Activated T-cell treated with anti-CD3 and anti-CD28 coated beads for 24 hours (primary cell): ENCODE results near the gene PAF1.
A peak's percentile ranks its signal among the peaks of the same experiment; 100 is the strongest.

Experiments
- DNase-seq: peaks from one replicate; pipeline ENCODE4 v3.0.0-alpha.2; 2020; ENCODE audit warnings: low read depth

PAF1 gene

DNA sequence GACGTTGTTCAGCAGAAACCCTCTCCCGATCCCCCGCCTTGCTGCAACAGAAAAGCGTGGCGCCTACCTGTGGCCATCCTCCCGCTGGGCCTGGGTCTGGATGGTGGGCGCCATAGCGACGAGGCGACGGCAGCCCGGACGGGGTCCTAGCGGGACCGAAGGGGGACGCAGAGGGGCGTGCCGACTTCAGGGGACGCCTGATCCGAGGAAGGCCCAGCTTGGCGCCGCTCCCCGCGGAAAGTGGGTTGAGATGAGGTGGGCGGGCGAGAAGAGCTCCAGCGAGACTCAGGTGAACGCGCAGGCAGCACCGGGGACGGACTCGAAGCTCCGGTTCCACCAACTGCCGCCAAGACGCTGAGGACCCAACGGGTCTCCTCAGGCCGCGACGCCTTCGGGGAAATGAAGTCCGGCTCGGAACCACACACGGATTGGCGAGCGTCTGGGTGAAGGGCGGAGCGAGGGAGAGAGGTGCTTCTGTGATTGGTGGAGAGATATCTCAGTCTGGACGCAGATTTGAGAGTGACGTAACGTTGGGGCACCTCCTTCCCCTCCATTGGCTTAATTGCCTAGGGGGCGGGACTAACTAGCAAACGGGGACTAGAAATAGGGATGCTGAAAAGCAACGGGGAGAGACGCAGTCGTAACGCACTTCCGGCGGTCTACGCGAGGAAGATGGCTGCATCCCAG is at the start of gene PAF1, which contains the start of gene MED29:
PAF1 (minus strand) TSS at position 356 of the 687 bp plus-strand sequence; CDS start at position 114, 242 bp downstream.
MED29 (plus strand) TSS at position 628 of the 687 bp plus-strand sequence; CDS start at position 673, 45 bp downstream.
- DNase-seq = peak; percentile 95

- DNase-seq = no peak
Measured at GRCh38 chr19:39438270-39438934, 47.5 kb upstream of the PAF1 start.

GRCh38 chr19:39436350-39436716 is 45.4 kb upstream of the PAF1 start:
- DNase-seq = no peak

DNA sequence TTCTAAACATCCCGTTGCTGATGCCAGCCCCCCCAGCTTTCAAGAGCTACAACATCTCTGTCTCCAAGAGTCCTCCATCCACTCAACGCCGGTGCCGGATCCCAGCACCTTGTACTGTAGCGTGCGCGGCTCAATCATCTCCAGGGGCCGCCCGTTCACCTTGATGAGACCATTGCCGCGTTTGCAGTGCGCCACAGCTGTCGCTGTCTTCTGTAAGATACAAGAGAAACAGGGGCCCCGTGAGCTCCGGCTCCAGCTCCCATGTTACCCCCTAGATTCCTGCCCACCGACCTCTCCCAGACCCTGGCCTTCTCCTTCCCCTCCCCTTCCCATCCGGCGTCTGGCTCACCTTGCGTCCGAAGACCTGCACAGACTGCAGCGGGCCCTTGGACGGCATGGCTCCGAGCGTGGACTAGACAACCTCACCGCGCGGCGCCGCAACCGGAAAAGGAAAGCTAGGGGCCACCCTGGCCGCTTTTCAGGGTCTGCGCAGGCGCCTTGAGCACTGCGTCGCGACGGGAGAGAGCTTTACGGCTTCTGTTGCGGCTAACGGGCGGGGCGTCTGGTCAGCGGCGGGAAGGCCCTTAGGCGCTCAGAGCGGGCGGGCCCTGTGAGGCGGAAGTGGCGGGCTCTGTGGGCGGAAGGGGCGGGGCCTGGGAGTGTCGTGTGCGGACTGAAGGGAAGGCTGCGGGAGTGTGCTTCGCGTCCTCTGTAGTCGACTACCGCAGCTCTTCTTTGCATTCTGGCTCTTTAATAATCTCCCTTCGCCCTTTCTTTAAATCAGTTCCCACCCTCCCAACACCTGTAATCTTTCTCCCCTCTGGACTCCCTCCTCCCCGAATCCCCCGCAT is 44.8 kb upstream of the PAF1 start, which contains the start of gene RPS16:
RPS16 (minus strand) TSS at position 451 of the 851 bp plus-strand sequence; CDS start at position 397, 54 bp downstream.
- DNase-seq = peak; percentile 99

- DNase-seq = no peak
Measured at GRCh38 chr19:39434123-39435076, 43.5 kb upstream of the PAF1 start.

DNA sequence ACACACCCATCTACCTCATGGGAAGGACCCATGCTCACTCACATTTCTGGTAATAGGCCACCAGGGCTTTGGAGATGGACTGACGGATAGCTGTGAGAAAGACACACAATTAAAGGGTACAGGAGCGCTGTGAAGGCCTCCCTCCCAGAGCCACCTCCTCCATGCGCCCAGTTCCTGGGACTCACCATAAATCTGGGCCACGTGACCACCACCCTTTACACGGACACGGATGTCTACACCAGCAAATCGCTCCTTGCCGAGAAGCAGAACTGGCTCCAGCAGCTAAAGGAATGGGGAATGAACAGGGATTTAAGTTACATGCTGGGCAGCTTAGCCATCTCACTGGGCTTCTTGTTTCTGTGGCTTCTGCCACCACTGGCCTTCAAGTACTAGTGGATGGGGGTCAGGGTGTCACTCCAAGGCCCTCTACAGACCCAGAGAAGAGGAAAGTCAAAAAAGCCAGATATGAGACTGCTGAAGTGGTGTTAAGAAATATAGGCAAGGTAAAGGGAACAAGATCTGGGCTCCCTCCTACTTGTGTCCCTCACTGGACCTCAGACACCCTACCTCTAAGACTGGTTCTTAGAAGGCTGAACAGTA is 42.7 kb upstream of the PAF1 start:
- DNase-seq = no peak

- no peak for DNase-seq
Measured at GRCh38 chr19:39432677-39433025, 41.7 kb upstream of the PAF1 start.

- DNase-seq = no peak
Measured at GRCh38 chr19:39430675-39431593, 40.0 kb upstream of the PAF1 start.

- no peak for DNase-seq
Measured at GRCh38 chr19:39428283-39429112, 37.6 kb upstream of the PAF1 start.

DNA sequence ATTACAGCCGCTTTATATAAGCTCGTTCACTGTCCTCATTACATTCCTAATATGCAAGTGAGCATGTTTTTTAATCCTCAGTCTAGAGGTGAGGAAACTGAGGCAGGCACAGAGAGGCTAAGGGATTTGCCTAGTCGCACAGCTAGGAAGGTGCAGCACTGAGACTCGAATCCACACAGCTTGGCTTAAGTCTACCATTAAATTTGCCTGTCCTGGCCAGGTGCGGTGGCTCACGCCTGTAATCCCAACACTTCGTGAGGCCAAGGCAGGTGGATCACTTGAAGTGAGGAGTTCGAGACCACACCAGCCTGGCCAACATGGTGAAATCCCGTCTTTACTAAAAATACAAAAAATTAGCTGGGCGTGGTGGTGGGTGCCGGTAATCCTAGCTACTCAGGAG is 36.8 kb upstream of the PAF1 start:
- no peak for DNase-seq

DNA sequence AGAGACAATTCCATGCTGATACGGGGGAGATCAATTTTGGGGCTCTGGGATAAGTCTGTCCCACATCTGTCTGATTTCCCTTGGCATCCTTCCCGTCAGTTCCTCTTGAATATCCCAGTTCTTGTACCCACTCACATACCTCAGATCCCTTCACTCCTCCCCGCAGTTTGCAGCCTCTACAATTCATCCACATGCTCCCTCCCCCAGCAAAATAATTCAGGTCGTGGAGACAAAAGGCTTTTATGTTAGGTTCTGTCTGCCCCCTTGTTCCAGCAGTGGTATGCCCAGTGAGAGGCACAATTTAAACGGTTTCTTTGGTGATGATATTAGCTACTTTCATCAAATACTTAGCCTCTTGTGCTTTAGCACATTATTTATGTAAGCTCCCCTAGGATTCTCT is 35.3 kb upstream of the PAF1 start:
- no peak for DNase-seq

DNA sequence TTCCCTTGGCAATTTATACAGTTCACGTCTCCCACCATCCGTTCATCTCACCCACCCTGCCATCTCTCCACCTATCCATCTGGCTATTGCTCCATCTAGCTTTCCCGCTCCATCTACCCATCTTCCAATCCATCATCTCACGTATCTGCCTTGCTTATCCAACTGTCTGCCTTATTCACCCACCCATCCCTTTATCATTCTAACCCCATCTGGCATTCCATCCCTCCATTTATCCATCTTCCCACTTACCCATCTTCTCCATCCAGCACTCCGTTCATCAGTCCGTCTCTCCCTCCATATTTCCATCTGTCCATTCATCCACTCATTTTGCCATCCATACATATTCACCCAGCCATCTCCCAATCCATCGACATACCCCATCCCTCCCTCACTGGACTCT is 34.8 kb upstream of the PAF1 start:
- DNase-seq = no peak

DNA sequence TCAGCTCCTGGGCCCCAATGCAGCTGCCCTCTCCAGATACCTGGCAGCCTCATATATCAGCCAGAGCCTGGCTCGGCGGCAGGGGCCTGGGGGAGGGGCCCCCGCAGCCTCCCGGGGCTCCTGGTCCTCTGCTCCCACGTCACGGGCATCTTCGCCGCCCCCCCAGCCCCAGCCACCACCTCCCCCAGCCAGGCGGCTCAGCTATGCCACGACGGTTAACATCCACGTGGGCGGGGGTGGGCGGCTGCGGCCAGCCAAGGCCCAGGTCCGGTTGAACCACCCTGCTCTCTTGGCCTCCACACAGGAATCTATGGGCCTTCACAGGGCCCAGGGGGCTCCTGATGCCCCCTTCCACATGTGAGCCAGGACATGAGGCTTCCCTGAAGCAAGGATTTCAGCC is 34.0 kb upstream of the PAF1 start:
- no peak for DNase-seq

DNA sequence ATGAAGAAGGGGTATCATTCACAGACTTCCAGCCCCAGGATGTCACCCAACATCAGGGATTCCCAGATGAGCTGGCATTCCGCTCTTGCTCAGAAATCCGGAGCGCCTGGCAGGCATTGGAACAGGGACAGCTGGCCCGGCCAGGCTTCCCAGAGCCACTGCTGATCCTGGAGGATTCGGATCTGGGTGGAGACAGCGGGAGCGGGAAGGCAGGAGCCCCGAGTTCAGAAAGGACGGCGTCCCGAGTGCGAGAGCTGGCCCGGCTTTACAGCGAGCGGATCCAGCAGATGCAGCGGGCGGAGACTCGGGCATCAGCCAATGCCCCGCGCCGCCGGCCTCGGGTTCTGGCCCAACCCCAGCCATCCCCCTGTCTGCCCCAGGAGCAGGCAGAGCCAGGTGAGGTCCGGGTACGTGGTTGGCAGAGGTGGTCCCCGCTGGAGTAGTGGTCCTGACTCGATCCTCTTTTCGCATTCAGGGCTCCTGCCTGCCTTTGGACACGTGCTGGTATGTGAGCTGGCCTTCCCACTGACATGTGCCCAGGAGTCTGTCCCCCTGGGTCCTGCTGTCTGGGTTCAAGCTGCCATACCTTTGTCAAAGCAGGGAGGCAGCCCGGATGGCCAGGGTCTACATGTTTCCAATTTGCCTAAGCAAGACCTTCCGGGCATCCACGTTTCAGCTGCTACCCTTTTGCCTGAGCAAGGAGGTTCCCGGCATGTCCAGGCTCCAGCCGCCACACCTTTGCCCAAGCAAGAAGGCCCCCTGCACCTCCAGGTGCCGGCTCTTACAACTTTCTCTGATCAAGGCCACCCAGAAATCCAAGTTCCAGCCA is 32.6 kb upstream of the PAF1 start:
- DNase-seq = no peak

DNA sequence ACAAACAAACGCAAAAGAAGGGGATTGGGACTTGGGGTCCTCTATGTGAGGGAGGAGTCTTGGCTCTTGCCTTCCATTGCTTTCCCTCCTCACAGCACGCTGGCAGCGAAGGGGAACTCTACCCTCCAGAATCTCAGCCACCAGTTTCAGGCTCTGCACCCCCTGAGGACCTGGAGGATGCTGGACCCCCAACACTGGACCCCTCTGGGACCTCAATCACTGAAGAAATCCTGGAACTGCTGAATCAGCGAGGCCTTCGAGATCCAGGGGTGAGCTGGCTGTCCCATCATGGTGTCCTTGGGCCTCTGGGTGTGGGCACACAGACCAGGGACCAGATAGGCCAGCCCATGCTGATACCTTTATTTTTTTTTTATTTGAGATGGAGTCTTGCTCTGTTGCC is 31.1 kb upstream of the PAF1 start:
- DNase-seq = no peak

GRCh38 chr19:39420769-39421168 is 29.9 kb upstream of the PAF1 start:
- no peak for DNase-seq

DNA sequence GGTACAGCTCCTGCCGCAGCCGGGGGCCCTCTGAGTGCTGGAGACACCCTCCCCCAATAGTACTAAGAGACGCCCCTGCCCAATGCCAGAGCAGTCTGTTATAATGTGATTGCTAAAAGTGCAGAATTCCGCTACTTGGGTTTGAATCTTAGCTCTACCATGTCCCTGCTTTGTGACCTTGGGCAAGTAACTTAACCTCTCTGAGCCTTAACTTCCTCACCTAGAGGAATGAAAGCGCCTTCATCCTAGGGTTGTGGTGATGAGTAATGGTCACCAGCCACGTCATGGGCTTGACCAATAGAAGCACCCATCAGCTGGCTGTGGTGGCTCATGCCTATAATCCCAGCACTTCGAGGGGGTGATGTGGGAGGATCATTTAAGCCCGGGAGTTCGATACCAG is 28.1 kb upstream of the PAF1 start:
- DNase-seq = no peak

- DNase-seq = no peak
Measured at GRCh38 chr19:39417463-39418181, 26.7 kb upstream of the PAF1 start.
